Activated CD8-positive, alpha-beta memory T cell treated with anti-CD3 and anti-CD28 coated beads, Interleukin-2, amount 50 U/mL, for 24 hours (primary cell): ENCODE measurements around the gene TMEM171.

Experiments
- DNase-seq: peaks from one replicate; pipeline ENCODE4 v3.0.0-alpha.2; 2020; ENCODE audit errors: extremely low read depth

The TMEM171 gene

GRCh38 chr5:73120222-73121118, at the start of gene TMEM171:
TSS of gene TMEM171 (plus strand) at chr5:73120575. CDS start at chr5:73123374, 2,799 bp downstream.
- DNase-seq: no peak

- DNase-seq: no peak
These were observed 39.3 kb upstream of the TMEM171 start for GRCh38 chr5:73081093-73081492.

- DNase-seq: no peak
These were observed 32.3 kb upstream of the TMEM171 start for GRCh38 chr5:73088026-73088425.

GRCh38 chr5:73093943-73094342, 26.4 kb upstream of the TMEM171 start:
- DNase-seq: no peak

- DNase-seq: no peak
These were observed 26.0 kb upstream of the TMEM171 start for GRCh38 chr5:73094415-73094814.

- no peak for DNase-seq
These were observed 24.7 kb upstream of the TMEM171 start for GRCh38 chr5:73095564-73096238.

- DNase-seq: no peak
These were observed 24.2 kb upstream of the TMEM171 start for GRCh38 chr5:73096239-73096575.

GRCh38 chr5:73097740-73098139, 22.6 kb upstream of the TMEM171 start:
- no peak for DNase-seq

- no peak for DNase-seq
These were observed 20.3 kb upstream of the TMEM171 start for GRCh38 chr5:73100109-73100508.

GRCh38 chr5:73103870-73104299, 16.5 kb upstream of the TMEM171 start:
- DNase-seq: no peak

GRCh38 chr5:73104326-73104725, 16.0 kb upstream of the TMEM171 start:
- no peak for DNase-seq

GRCh38 chr5:73106335-73106734, 14.0 kb upstream of the TMEM171 start:
- no peak for DNase-seq

GRCh38 chr5:73110190-73110589, 10.2 kb upstream of the TMEM171 start:
- no peak for DNase-seq

GRCh38 chr5:73111536-73111935, 8.8 kb upstream of the TMEM171 start:
- no peak for DNase-seq

GRCh38 chr5:73112359-73112758, 8.0 kb upstream of the TMEM171 start:
- DNase-seq: no peak

GRCh38 chr5:73114044-73114688, 6.2 kb upstream of the TMEM171 start:
- DNase-seq: no peak

- DNase-seq: no peak
These were observed 4.8 kb upstream of the TMEM171 start for GRCh38 chr5:73115399-73116051.

GRCh38 chr5:73116506-73116905, 3.9 kb upstream of the TMEM171 start:
- no peak for DNase-seq

- DNase-seq: no peak
These were observed 3.2 kb upstream of the TMEM171 start for GRCh38 chr5:73117088-73117740.

GRCh38 chr5:73118391-73118973, 1.9 kb upstream of the TMEM171 start:
- no peak for DNase-seq

- no peak for DNase-seq
These were observed 771 bp upstream of the TMEM171 start for GRCh38 chr5:73119451-73120157.
